Endodermal cell (in vitro differentiated cells): ENCODE results near the gene C3orf20. TPM values are rescaled to one million over a fixed set of nuclear protein-coding genes. Genes with fewer than 3 reads are reported as not detected.

Experiments
- DNase-seq: peaks from one replicate; pipeline ENCODE4 v3.0.0-alpha.2; 2017
- H3K27ac ChIP-seq: 2 replicates; pipeline ENCODE4 v1.5.1; 2013; ENCODE audit warnings: mild to moderate bottlenecking, low read depth, low read length, moderate library complexity
- H3K27me3 ChIP-seq: 2 replicates; pipeline ENCODE4 v1.6.1; 2013; ENCODE audit warnings: mild to moderate bottlenecking, low read length, moderate library complexity; ENCODE audit not compliant: insufficient read depth, control insufficient read depth, poor library complexity, severe bottlenecking
- H3K36me3 ChIP-seq: 2 replicates; pipeline ENCODE4 v1.7.0; 2013; ENCODE audit warnings: mild to moderate bottlenecking, low read length, moderate library complexity; ENCODE audit not compliant: control insufficient read depth, insufficient read depth
- H3K4me1 ChIP-seq: one replicate; pipeline ENCODE4 v1.7.0; 2013; ENCODE audit warnings: low read length; ENCODE audit not compliant: control insufficient read depth, insufficient read depth
- H3K4me3 ChIP-seq: 2 replicates; pipeline ENCODE4 v1.5.1; 2013; ENCODE audit warnings: mild to moderate bottlenecking, low read length, moderate library complexity
- H3K9ac ChIP-seq: 2 replicates; pipeline ENCODE4 v1.6.1; 2013; ENCODE audit warnings: mild to moderate bottlenecking, low read length, moderate library complexity; ENCODE audit not compliant: poor library complexity, severe bottlenecking; ENCODE audit errors: extremely low read depth
- H3K9me3 ChIP-seq: 2 replicates; pipeline ENCODE4 v1.6.1; 2013; ENCODE audit warnings: mild to moderate bottlenecking, low read length, moderate library complexity; ENCODE audit not compliant: control insufficient read depth
- H3K27ac Mint-ChIP-seq: 2 replicates; pipeline ENCODE4 v1.8.0; 2020; ENCODE audit warnings: mixed read lengths
- H3K27me3 Mint-ChIP-seq: 2 replicates; pipeline ENCODE4 v1.8.0; 2021; ENCODE audit warnings: mild to moderate bottlenecking, mixed read lengths; ENCODE audit not compliant: insufficient read depth
- H3K36me3 Mint-ChIP-seq: 2 replicates; pipeline ENCODE4 v1.8.0; 2020; ENCODE audit warnings: low read depth, mixed read lengths
- H3K4me1 Mint-ChIP-seq: 2 replicates; pipeline ENCODE4 v1.8.0; 2020; ENCODE audit warnings: mixed read lengths
- H3K4me3 Mint-ChIP-seq: 2 replicates; pipeline ENCODE4 v1.8.0; 2020; ENCODE audit warnings: mild to moderate bottlenecking, moderate library complexity, mixed read lengths
- H3K9me3 Mint-ChIP-seq: 2 replicates; pipeline ENCODE4 v1.8.0; 2020; ENCODE audit warnings: mild to moderate bottlenecking, mixed read lengths
- WGBS, 2 experiments: methylation state at CpG; one replicate each; pipeline versions ENCODE4 v1.1.5 to v1.1.7; 2013; ENCODE audit warnings: missing lambda C conversion rate in 2 of 2, mixed read lengths in 1 of 2; ENCODE audit not compliant: insufficient coverage in 1 of 2, insufficient read length in 1 of 2; 5-methylcytosine and 5-hydroxymethylcytosine counted together
- total RNA-seq, 2 donors: library from RNA; stranded (reverse); fragmentation: NEBNext Ultra II Directional in 1 of 2; extraction: Animal tissue kit (Norgen Biotek cat#: 25700) in 1 of 2; gene quantifications; 2 replicates in 1 of 2; 3 replicates in 1 of 2; pipeline ENCODE4 v1.2.1, GENCODE V29; 2021
- TF ChIP-seq, protein P1 (sequence below): fragments of 200-600 bp; sonication (generic); conservative IDR thresholded peaks from 2 replicates; pipeline ENCODE4 v1.5.0; 2021; ENCODE audit warnings: antibody characterized with exemption, mild to moderate bottlenecking

C3orf20 gene
- total RNA-seq, 2 donors from 2014 or later: not detected

- no peak overlapping the region for H3K27ac Mint-ChIP-seq
- TF ChIP-seq, protein P1, sequence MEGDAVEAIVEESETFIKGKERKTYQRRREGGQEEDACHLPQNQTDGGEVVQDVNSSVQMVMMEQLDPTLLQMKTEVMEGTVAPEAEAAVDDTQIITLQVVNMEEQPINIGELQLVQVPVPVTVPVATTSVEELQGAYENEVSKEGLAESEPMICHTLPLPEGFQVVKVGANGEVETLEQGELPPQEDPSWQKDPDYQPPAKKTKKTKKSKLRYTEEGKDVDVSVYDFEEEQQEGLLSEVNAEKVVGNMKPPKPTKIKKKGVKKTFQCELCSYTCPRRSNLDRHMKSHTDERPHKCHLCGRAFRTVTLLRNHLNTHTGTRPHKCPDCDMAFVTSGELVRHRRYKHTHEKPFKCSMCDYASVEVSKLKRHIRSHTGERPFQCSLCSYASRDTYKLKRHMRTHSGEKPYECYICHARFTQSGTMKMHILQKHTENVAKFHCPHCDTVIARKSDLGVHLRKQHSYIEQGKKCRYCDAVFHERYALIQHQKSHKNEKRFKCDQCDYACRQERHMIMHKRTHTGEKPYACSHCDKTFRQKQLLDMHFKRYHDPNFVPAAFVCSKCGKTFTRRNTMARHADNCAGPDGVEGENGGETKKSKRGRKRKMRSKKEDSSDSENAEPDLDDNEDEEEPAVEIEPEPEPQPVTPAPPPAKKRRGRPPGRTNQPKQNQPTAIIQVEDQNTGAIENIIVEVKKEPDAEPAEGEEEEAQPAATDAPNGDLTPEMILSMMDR: peak; percentile 29
- H3K36me3 ChIP-seq: no peaks in the 10 kb centered on the region
- H3K27me3 Mint-ChIP-seq: peaks cover 25% of the 10 kb centered on the region
- H3K4me1 ChIP-seq: no peaks in the 10 kb centered on the region
- no peak overlapping the region for H3K4me3 Mint-ChIP-seq
- 78 to 79% methylated on average over 3 to 4 of the region's 4 CpGs for WGBS, 2 experiments
- H3K9me3 ChIP-seq: no peaks in the 10 kb centered on the region
- peaks cover 2% of the 10 kb centered on the region for H3K4me1 Mint-ChIP-seq
- H3K27ac ChIP-seq: no peak overlapping the region
- peaks cover 5% of the 10 kb centered on the region for H3K36me3 Mint-ChIP-seq
- H3K4me3 ChIP-seq: no peak overlapping the region
- no peak for DNase-seq
- H3K9ac ChIP-seq: no peak overlapping the region
- H3K27me3 ChIP-seq: peaks cover 47% of the 10 kb centered on the region
- no peaks in the 10 kb centered on the region for H3K9me3 Mint-ChIP-seq
Observed at GRCh38 chr3:14814411-14814871, 139.5 kb downstream of the C3orf20 start.

GRCh38 chr3:14816359-14816758 is 141.4 kb downstream of the C3orf20 start:
- peaks cover 20% of the 10 kb centered on the region for H3K36me3 Mint-ChIP-seq
- no peak overlapping the region for H3K27ac Mint-ChIP-seq
- peaks cover 14% of the 10 kb centered on the region for H3K27me3 Mint-ChIP-seq
- Histone ChIP-seq H3K9ac (no peak overlapping the region), H3K4me3 (no peak overlapping the region), H3K4me1 (no peaks in the 10 kb centered on the region), H3K9me3 (no peaks in the 10 kb centered on the region), H3K36me3 (no peaks in the 10 kb centered on the region), H3K27ac (no peak overlapping the region), H3K27me3 (peaks cover 31% of the 10 kb centered on the region)
- no peak overlapping the region for H3K4me3 Mint-ChIP-seq
- 84 to 94% methylated on average over 3 of the region's 3 CpGs for WGBS, 2 experiments
- TF ChIP-seq, protein P1: no peak
- no peaks in the 10 kb centered on the region for H3K4me1 Mint-ChIP-seq
- no peaks in the 10 kb centered on the region for H3K9me3 Mint-ChIP-seq
- DNase-seq: no peak

- H3K4me3 ChIP-seq: no peak within 1 kb of the TSS
- 93 to 98% methylated on average over 8 to 25 of the region's 25 CpGs for WGBS, 2 experiments
- Mint-ChIP-seq H3K27me3 (peaks cover 10% of the 10 kb centered on the region), H3K4me1 (peaks cover 16% of the 10 kb centered on the region), H3K4me3 (no peak within 1 kb of the TSS), H3K36me3 (peaks cover 21% of the 10 kb centered on the region), H3K9me3 (no peaks in the 10 kb centered on the region), H3K27ac (no peak within 1 kb of the TSS)
- TF ChIP-seq, protein P1: no peak
- peaks cover 8% of the 10 kb centered on the region for H3K4me1 ChIP-seq
- H3K27me3 ChIP-seq: peaks cover 12% of the 10 kb centered on the region
- H3K9me3 ChIP-seq: no peaks in the 10 kb centered on the region
- no peak within 1 kb of the TSS for H3K27ac ChIP-seq
- no peak for DNase-seq
- no peak within 1 kb of the TSS for H3K9ac ChIP-seq
- no peaks in the 10 kb centered on the region for H3K36me3 ChIP-seq
Observed at GRCh38 chr3:14818804-14819500, 144.0 kb downstream of the C3orf20 start, which contains the start of gene FGD5. Gene FGD5, plus strand, starts transcription at chr3:14818962. Its CDS starts 110 bp downstream, at chr3:14819072.
